RWPE2 (cell line): ENCODE data around the gene SLC25A43.
A peak's percentile ranks its signal among the peaks of the same experiment; 100 is the strongest.
"Not testable (repeated sequence)": the region's sequence is repeated elsewhere in the genome, so short reads cannot be mapped to it uniquely, and the experiment has no call there.

Experiments used
- ATAC-seq: fragments of 200-7000 bp; cut with Tn5 transposase; 3 replicates; pipeline ENCODE4 v1.9.1; 2021; ENCODE audit warnings: low read depth
- DNase-seq: peaks from one replicate; pipeline ENCODE4 v3.0.0-alpha.2; 2020; ENCODE audit warnings: low spot score
- H3K27ac ChIP-seq: fragments of 450-650 bp; 2 replicates; pipeline ENCODE4 v1.5.1; 2017; ENCODE audit warnings: mild to moderate bottlenecking; ENCODE audit not compliant: poor library complexity, severe bottlenecking
- H3K27me3 ChIP-seq: fragments of 250-450 bp; sonication (Bioruptor Pico); 2 replicates; pipeline ENCODE4 v1.5.1; 2021; ENCODE audit warnings: mild to moderate bottlenecking, moderate library complexity; ENCODE audit not compliant: insufficient read depth, poor library complexity, severe bottlenecking
- H3K36me3 ChIP-seq: fragments of 250-450 bp; sonication (Bioruptor Pico); 2 replicates; pipeline ENCODE4 v1.5.1; 2020; ENCODE audit warnings: low read depth, mild to moderate bottlenecking, moderate library complexity
- H3K4me1 ChIP-seq: fragments of 250-450 bp; sonication (Bioruptor Pico); 2 replicates; pipeline ENCODE4 v1.5.1; 2021; ENCODE audit warnings: mild to moderate bottlenecking, moderate library complexity; ENCODE audit not compliant: insufficient read depth, poor library complexity, severe bottlenecking
- H3K4me3 ChIP-seq: fragments of 250-450 bp; sonication (Bioruptor Pico); 2 replicates; pipeline ENCODE4 v1.5.1; 2021; ENCODE audit warnings: mild to moderate bottlenecking, moderate library complexity; ENCODE audit not compliant: severe bottlenecking
- H3K9me3 ChIP-seq: fragments of 250-450 bp; sonication (Bioruptor Pico); 2 replicates; pipeline ENCODE4 v1.5.1; 2021; ENCODE audit warnings: mild to moderate bottlenecking, moderate library complexity; ENCODE audit not compliant: severe bottlenecking
- CTCF ChIP-seq: fragments of 450-650 bp; IDR thresholded peaks from one replicate; pipeline ENCODE4 v1.5.1; 2017; ENCODE audit warnings: mild to moderate bottlenecking, moderate library complexity; ENCODE audit not compliant: poor library complexity, severe bottlenecking

Gene SLC25A43

GRCh38 chrX:119398974-119399771, at the start of gene SLC25A43:
SLC25A43 (plus strand) TSS chrX:119399336; CDS start chrX:119399404, 68 bp downstream.
- H3K27ac ChIP-seq: peak within 1 kb of the TSS; percentile 56
- DNase-seq (no peak), ATAC-seq (peak; percentile 87)
- H3K4me1 ChIP-seq: no peaks in the 10 kb centered on the region
- H3K9me3 ChIP-seq: no peaks in the 10 kb centered on the region
- H3K27me3 ChIP-seq: no peaks in the 10 kb centered on the region
- no peak for TF ChIP-seq CTCF
- no peaks in the 10 kb centered on the region for H3K36me3 ChIP-seq
- H3K4me3 ChIP-seq: peak within 1 kb of the TSS; percentile 55

GRCh38 chrX:119359618-119360382, 39.3 kb upstream of the SLC25A43 start:
- no peak for TF ChIP-seq CTCF
- Histone ChIP-seq H3K9me3 (no peaks in the 10 kb centered on the region), H3K27me3 (no peaks in the 10 kb centered on the region), H3K4me3 (no peak overlapping the region), H3K36me3 (no peaks in the 10 kb centered on the region), H3K4me1 (no peaks in the 10 kb centered on the region), H3K27ac (no peak overlapping the region)
- ATAC-seq (no peak), DNase-seq (no peak)

GRCh38 chrX:119361451-119361850, 37.7 kb upstream of the SLC25A43 start:
- H3K27ac ChIP-seq, ATAC-seq, DNase-seq, H3K4me3 ChIP-seq, H3K4me1 ChIP-seq, H3K27me3 ChIP-seq, H3K36me3 ChIP-seq, H3K9me3 ChIP-seq: not testable (repeated sequence)

- H3K27me3 ChIP-seq, H3K9me3 ChIP-seq, ATAC-seq, H3K4me1 ChIP-seq, H3K4me3 ChIP-seq, H3K27ac ChIP-seq, H3K36me3 ChIP-seq, DNase-seq: not testable (repeated sequence)
Observed at GRCh38 chrX:119362074-119362473, 37.1 kb upstream of the SLC25A43 start.

- Histone ChIP-seq H3K27ac (no peak overlapping the region), H3K27me3 (no peaks in the 10 kb centered on the region), H3K9me3 (no peaks in the 10 kb centered on the region), H3K36me3 (no peaks in the 10 kb centered on the region), H3K4me1 (no peaks in the 10 kb centered on the region), H3K4me3 (no peak overlapping the region)
- ATAC-seq (no peak), DNase-seq (no peak)
- no peak for TF ChIP-seq CTCF
Observed at GRCh38 chrX:119363391-119363790, 35.7 kb upstream of the SLC25A43 start.

- H3K36me3 ChIP-seq, H3K27ac ChIP-seq, H3K4me3 ChIP-seq, H3K9me3 ChIP-seq, ATAC-seq, H3K4me1 ChIP-seq, H3K27me3 ChIP-seq, DNase-seq: not testable (repeated sequence)
Observed at GRCh38 chrX:119371861-119372260, 27.3 kb upstream of the SLC25A43 start.
